H1 (cell line): Measurements from ENCODE around the gene TBC1D9B. TPM values are rescaled to one million over a fixed set of nuclear protein-coding genes. Genes with fewer than 3 reads are reported as not detected.

Source experiments
- CTCF ChIA-PET: fragments of 300-600 bp; sonication (Branson Sonifier 250); formaldehyde crosslinking; loops from one replicate; lab custom pipeline; 2021; ENCODE audit not compliant: partially characterized antibody; lab: Charles Lee
- POLR2A ChIA-PET: fragments of 300-600 bp; sonication (Branson Sonifier 250); formaldehyde crosslinking; loops from one replicate; lab custom pipeline; 2021; ENCODE audit warnings: inconsistent platforms; ENCODE audit not compliant: partially characterized antibody; lab: Charles Lee
- DNase-seq, 2 experiments: peaks; one replicate each; pipeline versions ENCODE4 v3.0.0 to v3.0.0-alpha.2; 2010 to 2022; ENCODE audit warnings: low spot score in 2 of 2, low read depth in 1 of 2, mixed read lengths in 1 of 2
- FAIRE-seq: peaks from 2 replicates; lab custom pipeline; 2011; peaks lifted over from hg19 to GRCh38; lab: Jason Lieb, UNC
- H2AFZ ChIP-seq: 2 replicates; pipeline ENCODE4 v1.8.1; 2012; ENCODE audit warnings: low read length, inconsistent platforms
- H2AK5ac ChIP-seq: 2 replicates; pipeline ENCODE4 v1.6.1; 2013; ENCODE audit warnings: low read depth, low read length
- H2BK120ac ChIP-seq: replicated peaks from 2 replicates; pipeline ENCODE3; 2013; ENCODE audit warnings: low read depth, low read length, inconsistent platforms
- H2BK12ac ChIP-seq: 2 replicates; pipeline ENCODE4 v1.6.1; 2013; ENCODE audit warnings: low read depth, low read length
- H2BK15ac ChIP-seq: 2 replicates; pipeline ENCODE4 v1.6.1; 2013; ENCODE audit warnings: low read length
- H2BK20ac ChIP-seq: 2 replicates; pipeline ENCODE4 v1.6.1; 2013; ENCODE audit warnings: low read length
- H2BK5ac ChIP-seq: 2 replicates; pipeline ENCODE4 v1.6.1; 2013; ENCODE audit warnings: low read depth, low read length
- H3K14ac ChIP-seq: 2 replicates; pipeline ENCODE4 v1.6.1; 2013; ENCODE audit warnings: inconsistent platforms; ENCODE audit not compliant: insufficient read length
- H3K18ac ChIP-seq: 2 replicates; pipeline ENCODE4 v1.6.1; 2013; ENCODE audit warnings: low read length; ENCODE audit errors: extremely low read depth
- H3K23ac ChIP-seq: 2 replicates; pipeline ENCODE4 v1.6.1; 2013; ENCODE audit warnings: inconsistent platforms; ENCODE audit not compliant: insufficient read length
- H3K23me2 ChIP-seq: 2 replicates; pipeline ENCODE4 v1.6.1; 2013; ENCODE audit warnings: low read depth, low read length
- H3K27ac ChIP-seq: 2 replicates; pipeline ENCODE4 v1.6.1; 2011; ENCODE audit warnings: low read depth, low read length, inconsistent platforms
- H3K27me3 ChIP-seq, 4 experiments: replicated peaks in 1 of 4; 1 replicate in 1 of 4; 2 replicates in 3 of 4; pipeline versions ENCODE4 v1.6.1 to v1.8.1; 2011 to 2013; ENCODE audit warnings: low read length in 3 of 4, mild to moderate bottlenecking in 3 of 4, inconsistent platforms in 2 of 4, mixed read lengths in 2 of 4, moderate library complexity in 1 of 4; ENCODE audit not compliant: control insufficient read depth in 3 of 4, insufficient read depth in 3 of 4; ENCODE audit errors: extremely low read depth in 1 of 4
- H3K36me3 ChIP-seq, 4 experiments: 2 replicates each; pipeline versions ENCODE4 v1.6.1 to v1.8.1; 2011 to 2013; ENCODE audit warnings: mild to moderate bottlenecking in 4 of 4, low read length in 3 of 4, moderate library complexity in 2 of 4, control low read depth in 1 of 4, inconsistent platforms in 1 of 4; ENCODE audit not compliant: insufficient read depth in 4 of 4, control insufficient read depth in 2 of 4
- H3K4ac ChIP-seq: replicated peaks from 2 replicates; pipeline ENCODE3; 2013; ENCODE audit warnings: low read length, low read depth, mixed read lengths, inconsistent platforms; ENCODE audit not compliant: insufficient read length
- H3K4me1 ChIP-seq, 4 experiments: replicated peaks in 1 of 4; 1 replicate in 1 of 4; 2 replicates in 3 of 4; pipeline versions ENCODE4 v1.6.1 to v1.8.1; 2011 to 2013; ENCODE audit warnings: low read length in 3 of 4, inconsistent platforms in 2 of 4, mixed read lengths in 1 of 4; ENCODE audit not compliant: insufficient read depth in 4 of 4, control insufficient read depth in 3 of 4
- H3K4me2 ChIP-seq, 2 experiments: 2 replicates each; pipeline versions ENCODE4 v1.6.1 to v1.8.1; 2011 to 2013; ENCODE audit warnings: low read depth in 2 of 2, low read length in 2 of 2, control low read depth in 1 of 2, inconsistent platforms in 1 of 2, mild to moderate bottlenecking in 1 of 2; ENCODE audit not compliant: insufficient read depth in 1 of 2
- H3K4me3 ChIP-seq, 4 experiments: fragments of 200-600, 300-600 bp in 1 of 4; sonication (generic), shearing (Covaris generic), sonication (Bioruptor Twin) in 1 of 4; 2 replicates each; pipeline versions ENCODE4 v1.5.1 to v1.8.1; 2011 to 2016; ENCODE audit warnings: low read length in 4 of 4, low read depth in 3 of 4, control low read depth in 2 of 4, inconsistent platforms in 2 of 4, mild to moderate bottlenecking in 2 of 4, mixed read lengths in 1 of 4, moderate library complexity in 1 of 4; ENCODE audit not compliant: insufficient read depth in 2 of 4; ENCODE audit errors: extremely low read depth in 1 of 4
- H3K56ac ChIP-seq: replicated peaks from 2 replicates; pipeline ENCODE3; 2013; ENCODE audit warnings: low read depth, mild to moderate bottlenecking, mixed read lengths, low read length, inconsistent platforms; ENCODE audit not compliant: insufficient read length
- H3K79me1 ChIP-seq: 2 replicates; pipeline ENCODE4 v1.6.1; 2013; ENCODE audit warnings: low read depth, low read length, control low read depth
- H3K79me2 ChIP-seq, 2 experiments: 2 replicates each; pipeline versions ENCODE4 v1.6.1 to v1.8.1; 2012 to 2013; ENCODE audit warnings: low read length in 2 of 2, mild to moderate bottlenecking in 2 of 2, inconsistent platforms in 1 of 2; ENCODE audit not compliant: insufficient read depth in 2 of 2, control insufficient read depth in 1 of 2
- H3K9ac ChIP-seq, 4 experiments: replicated peaks in 1 of 4; 1 replicate in 1 of 4; 2 replicates in 3 of 4; pipeline versions ENCODE4 v1.6.1 to v1.8.1; 2011 to 2013; ENCODE audit warnings: low read depth in 3 of 4, low read length in 3 of 4, control low read depth in 2 of 4, mild to moderate bottlenecking in 2 of 4, moderate library complexity in 2 of 4, inconsistent platforms in 1 of 4; ENCODE audit errors: extremely low read depth in 1 of 4
- H3K9me3 ChIP-seq, 2 experiments: 2 replicates each; pipeline versions ENCODE4 v1.6.1 to v1.8.1; 2012 to 2013; ENCODE audit warnings: mild to moderate bottlenecking in 2 of 2, moderate library complexity in 2 of 2, control low read depth in 1 of 2, inconsistent platforms in 1 of 2, low read depth in 1 of 2, low read length in 1 of 2, mixed read lengths in 1 of 2; ENCODE audit not compliant: insufficient read depth in 2 of 2
- H4K20me1 ChIP-seq, 2 experiments: replicated peaks in 1 of 2; 2 replicates each; pipeline versions ENCODE3 to v1.8.1; 2011 to 2013; ENCODE audit warnings: inconsistent platforms in 2 of 2, low read length in 2 of 2, mild to moderate bottlenecking in 1 of 2; ENCODE audit not compliant: insufficient read depth in 2 of 2, control insufficient read depth in 1 of 2
- H4K5ac ChIP-seq: 2 replicates; pipeline ENCODE4 v1.6.1; 2013; ENCODE audit warnings: low read length, low read depth, mixed read lengths, inconsistent platforms; ENCODE audit not compliant: insufficient read length
- H4K8ac ChIP-seq: 2 replicates; pipeline ENCODE4 v1.8.0; 2013; ENCODE audit warnings: mild to moderate bottlenecking, moderate library complexity, low read length, inconsistent platforms; ENCODE audit not compliant: insufficient read depth; ENCODE audit errors: extremely low read depth
- H4K91ac ChIP-seq: replicated peaks from 2 replicates; pipeline ENCODE3; 2013; ENCODE audit warnings: low read length, mixed read lengths, inconsistent platforms; ENCODE audit not compliant: insufficient read length
- CBX5 ChIP-seq: fragments of 300-800, 300-1000 bp; sonication (generic); IDR thresholded peaks from 2 replicates; pipeline ENCODE4 v1.7.1; 2016; ENCODE audit warnings: antibody characterized with exemption, low read length, low read depth
- MAFK ChIP-seq: IDR thresholded peaks from 2 replicates; pipeline ENCODE4 v1.6.1; 2012; ENCODE audit warnings: low read depth, mild to moderate bottlenecking, improper control_type of control experiment, low read length
- PHF8 ChIP-seq: fragments of 200-600 bp; sonication (generic); conservative IDR thresholded peaks from 2 replicates; pipeline ENCODE4 v1.7.1; 2012; ENCODE audit warnings: low read depth, mild to moderate bottlenecking, inconsistent platforms, low read length, moderate library complexity
- POU5F1 ChIP-seq: IDR thresholded peaks from 2 replicates; pipeline ENCODE4 v1.6.1; 2011; ENCODE audit warnings: low read depth, mild to moderate bottlenecking, low read length, moderate library complexity
- RAD21 ChIP-seq, 2 experiments: IDR thresholded peaks in 1 of 2; conservative IDR thresholded peaks in 1 of 2; 2 replicates each; pipeline ENCODE4 v1.6.1; 2011; ENCODE audit warnings: low read depth in 2 of 2, low read length in 2 of 2, improper control_type of control experiment in 1 of 2, inconsistent platforms in 1 of 2, mild to moderate bottlenecking in 1 of 2, moderate library complexity in 1 of 2
- RFX5 ChIP-seq: IDR thresholded peaks from 2 replicates; pipeline ENCODE4 v1.6.1; 2011; ENCODE audit warnings: low read depth, low read length, improper control_type of control experiment, borderline replicate concordance
- RXRA ChIP-seq: IDR thresholded peaks from 2 replicates; pipeline ENCODE4 v1.6.1; 2011; ENCODE audit warnings: low read depth, mild to moderate bottlenecking, low read length, moderate library complexity; ENCODE audit not compliant: insufficient read depth
- SIN3A ChIP-seq, 2 experiments: IDR thresholded peaks in 1 of 2; conservative IDR thresholded peaks in 1 of 2; 2 replicates each; pipeline ENCODE4 v1.6.1; 2011 to 2012; ENCODE audit warnings: low read length in 2 of 2, improper control_type of control experiment in 1 of 2, low read depth in 1 of 2, mild to moderate bottlenecking in 1 of 2
- SIRT6 ChIP-seq: IDR thresholded peaks from one replicate; pipeline ENCODE4 v1.7.1; 2012; ENCODE audit warnings: low read length, inconsistent platforms
- SP2 ChIP-seq: IDR thresholded peaks from 2 replicates; pipeline ENCODE4 v1.6.1; 2012; ENCODE audit warnings: mild to moderate bottlenecking, low read length, inconsistent platforms
- TEAD4 ChIP-seq: IDR thresholded peaks from 2 replicates; pipeline ENCODE4 v1.6.1; 2012; ENCODE audit warnings: low read depth, low read length, inconsistent platforms, mixed read lengths
- WGBS, 2 experiments: shearing (Covaris generic) in 1 of 2; methylation state at CpG; one replicate each; pipeline versions ENCODE4 v1.1.6 to v1.1.7; 2013 to 2015; ENCODE audit warnings: low lambda C conversion rate in 2 of 2, mixed read lengths in 2 of 2, inconsistent platforms in 1 of 2, low coverage in 1 of 2, missing lambda C conversion rate in 1 of 2; ENCODE audit not compliant: insufficient replicate concordance in 2 of 2, insufficient coverage in 1 of 2, insufficient read length in 1 of 2; ENCODE audit errors: extremely low coverage in 1 of 2, missing lambda C conversion rate in 1 of 2; 5-methylcytosine and 5-hydroxymethylcytosine counted together
- polyA plus RNA-seq, 7 experiments: library from polyadenylated mRNA; depleted of rRNA in 3 of 7; stranded (reverse) in 5 of 7; unstranded in 2 of 7; fragments of >200 nt in 5 of 7; fragments of 200-250 nt in 2 of 7; gene quantifications; 1 replicate in 5 of 7; 2 replicates in 1 of 7; 4 replicates in 1 of 7; pipeline versions ENCODE4 v1.2.1 to v1.2.3, GENCODE V29; 2011 to 2013; ENCODE audit warnings: missing spikeins in 2 of 7, mixed read lengths in 2 of 7
- total RNA-seq: library from RNA; stranded (reverse); fragmentation: NEBNext Ultra II Directional; extraction: Animal tissue kit (Norgen Biotek cat#: 25700); gene quantifications from 2 replicates; pipeline ENCODE4 v1.2.1, GENCODE V29; 2021
- TF ChIP-seq, protein P1 (sequence below): IDR thresholded peaks from 2 replicates; pipeline ENCODE4 v1.6.1; 2012; ENCODE audit warnings: inconsistent platforms

Gene TBC1D9B
- total and polyA plus RNA-seq, 2 of the 8 experiments (the other 6 are each of a cell fraction or from before 2014, with no cell fraction given) = 33.6 to 57.1 TPM

DNA sequence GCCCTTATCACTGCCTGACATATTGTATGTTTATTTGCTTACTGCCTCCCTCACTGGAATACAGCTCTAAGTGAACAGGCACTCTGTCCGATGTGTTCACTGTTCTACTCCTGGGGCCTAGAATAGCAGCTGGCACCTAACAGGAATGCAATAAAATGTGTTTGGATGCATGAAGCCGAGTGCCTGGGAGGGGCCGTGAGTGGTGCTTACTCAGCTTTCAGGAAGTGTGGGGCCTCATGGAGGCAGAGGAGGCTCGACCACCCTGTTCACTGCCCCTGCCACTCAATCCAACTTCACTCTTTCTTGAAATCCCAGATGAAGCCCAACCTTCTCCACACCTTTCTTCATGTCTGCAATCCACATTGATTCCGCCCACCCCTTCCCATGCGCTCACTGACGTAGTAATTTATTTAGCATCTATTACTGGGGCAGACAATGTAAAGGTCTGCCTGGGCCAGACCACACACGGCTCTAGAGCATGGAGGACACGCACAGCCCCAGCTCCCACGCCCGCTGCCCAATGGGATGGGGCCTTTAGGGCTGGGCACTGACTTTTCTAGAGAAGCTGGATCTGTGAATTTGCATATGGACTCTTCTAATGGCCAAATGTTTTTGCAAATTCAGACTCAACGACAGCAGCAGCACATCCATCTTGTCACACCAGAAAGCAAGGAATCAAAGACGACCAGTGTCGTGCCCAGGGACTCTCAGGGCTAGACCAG is 21.3 kb downstream of the TBC1D9B start:
- Histone ChIP-seq H4K8ac (no peak overlapping the region), H4K20me1 (no peaks in the 10 kb centered on the region), H2BK20ac (no peak overlapping the region), H3K27ac (no peak overlapping the region), H3K23me2 (no peaks in the 10 kb centered on the region), H3K79me2 (no peaks in the 10 kb centered on the region), H2BK120ac (no peak overlapping the region), H3K23ac (no peak overlapping the region), H3K27me3 (no peaks in the 10 kb centered on the region), H4K91ac (no peak overlapping the region), H3K36me3 (peaks cover 14 to 47% (median 28%) of the 10 kb centered on the region in 4 experiments), H2BK15ac (no peak overlapping the region), H3K56ac (no peak overlapping the region), H3K9me3 (peaks cover 8 to 16% of the 10 kb centered on the region in 2 experiments), H4K5ac (no peak overlapping the region), H3K4me3 (no peak overlapping the region), H2AK5ac (no peak overlapping the region), H3K79me1 (peaks cover 3% of the 10 kb centered on the region; the same call in 1 of the 2 replicates), H3K4me1 (no peaks in the 10 kb centered on the region), H3K9ac (no peak overlapping the region), H3K18ac (no peak overlapping the region), H3K4ac (no peak overlapping the region), H2AFZ (no peak overlapping the region), H3K4me2 (no peak overlapping the region), H3K14ac (no peak overlapping the region), H2BK5ac (no peak overlapping the region), H2BK12ac (no peak overlapping the region)
- POLR2A ChIA-PET = no interaction called here
- DNase-seq (no peak), FAIRE-seq (no peak)
- WGBS, 2 experiments = 90% methylated on average over 14 of the region's 14 CpGs; no CpG with 5 or more reads in 1 of the 2 experiments
- CTCF ChIA-PET = interaction anchor here (0.6 to 2.9 kb wide), 5 partner anchors 7 to 406 kb away, joined by 3 to 9 read pairs (median 4); no protein-coding TSS in a partner anchor
- TF ChIP-seq MAFK = no peak
- no peak for TF ChIP-seq RXRA
- no peak for TF ChIP-seq POU5F1
- no peak for TF ChIP-seq SP2
- TF ChIP-seq CBX5 = no peak
- TF ChIP-seq TEAD4 = no peak
- TF ChIP-seq PHF8 = no peak
- no peak for TF ChIP-seq SIN3A (conservative IDR thresholded peaks at IDR 0.05 in 1 of 2, IDR thresholded peaks at IDR 0.05 in 1 of 2; ENCODE audit: low read depth in 1 of 2, low read length in 2 of 2)
- TF ChIP-seq RAD21 (IDR thresholded peaks at IDR 0.05 in 1 of 2, conservative IDR thresholded peaks at IDR 0.05 in 1 of 2; ENCODE audit: low read depth in 2 of 2, low read length in 2 of 2) = no peak
- no peak for TF ChIP-seq RFX5
- no peak for TF ChIP-seq SIRT6
- TF ChIP-seq, protein P1, sequence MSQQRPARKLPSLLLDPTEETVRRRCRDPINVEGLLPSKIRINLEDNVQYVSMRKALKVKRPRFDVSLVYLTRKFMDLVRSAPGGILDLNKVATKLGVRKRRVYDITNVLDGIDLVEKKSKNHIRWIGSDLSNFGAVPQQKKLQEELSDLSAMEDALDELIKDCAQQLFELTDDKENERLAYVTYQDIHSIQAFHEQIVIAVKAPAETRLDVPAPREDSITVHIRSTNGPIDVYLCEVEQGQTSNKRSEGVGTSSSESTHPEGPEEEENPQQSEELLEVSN = no peak
